Heart left ventricle (tissue), 13 donors: Measurements from ENCODE around the gene BTN1A1.

ENCODE experiments used
- CTCF ChIP-seq, 12 donors: fragments of 200-600 bp; sonication (generic) in 4 of 12; IDR thresholded peaks; one replicate each; pipeline versions ENCODE4 v1.5.0 to v1.8.0; 2018 to 2022; ENCODE audit warnings: antibody characterized with exemption in 12 of 12, mild to moderate bottlenecking in 5 of 12
- POLR2A ChIP-seq, 2 donors: fragments of 450-650 bp; IDR thresholded peaks; one replicate each; pipeline ENCODE4 v1.6.1; 2017; ENCODE audit warnings: antibody characterized with exemption in 2 of 2, mild to moderate bottlenecking in 2 of 2, moderate library complexity in 2 of 2
- donor health status: ischemic (EF 13 %, LVEDD 7.1; RV severe dilation, severe dysfunction).
- donor health status: DM: no; HTN: yes; CAD: no.
- donor health status: DM: no; HTN: no; CAD: no.
- donor health status: ischemic (EF 25% LVEDD 6.9; RV normal size, moderate dysfunction).
- donor health status: ischemic (EF 25% LVEDD 5.7; RV mildly dilated, moderate dysfunction).
- donor health status: ischemic (EF 35%, LVEDD 5.7; RV mildly dilated, moderate dysfunction).
- donor health status: nonischemic (EF 11% LVEDD 7.7; RV severe dilation, severe dysfunction).
- donor health status: DM: yes; HTN: yes; CAD: no.
- donor health status: PGD.
- donor health status: ischemic (EF 29% LVEDD 5.4; RV normal size, mild dysfunction).
- donor health status: nonischemic (EF 23%, LVEDD 6.1; RV moderate dilation, normal function).

GRCh38 chr6:26525838-26526237 is 25.7 kb downstream of the BTN1A1 start:
- TF ChIP-seq CTCF (IDR thresholded peaks at IDR 0.05) (no peak), POLR2A (IDR thresholded peaks at IDR 0.05) (no peak)
